ENCODE results near the gene FANCB. TPM values are rescaled to one million over a fixed set of nuclear protein-coding genes. Genes with fewer than 3 reads are reported as not detected.

Gene FANCB
- total and polyA plus RNA-seq, 2 of the 4 experiments (the other 2 are of a cell fraction), result 2.5 to 7.7 TPM

- ATAC-seq (ENCODE audit: low read depth) (no peak), DNase-seq (no peak)
- Histone ChIP-seq H3K27me3 (ENCODE audit: control insufficient read depth, insufficient read depth, low read length) (no peaks in the 10 kb centered on the region), H4K5ac (ENCODE audit: low read depth, low read length) (no peak overlapping the region), H2BK120ac (ENCODE audit: low read depth, low read length) (no peak overlapping the region), H2BK5ac (ENCODE audit: low read depth, low read length, poor library complexity, severe bottlenecking) (no peak overlapping the region), H3K36me3 (ENCODE audit: control insufficient read depth, insufficient read depth, low read length) (peaks cover 2% of the 10 kb centered on the region), H2AK5ac (ENCODE audit: low read depth, low read length) (no peak overlapping the region), H3K18ac (ENCODE audit: low read depth, low read length) (no peak overlapping the region), H3K27ac (ENCODE audit: insufficient read depth, low read length) (no peak overlapping the region), H3K14ac (replicated peaks; ENCODE audit: low read depth, low read length) (no peak overlapping the region), H3K4me3 (ENCODE audit: insufficient read depth, low read depth, low read length) (peak overlapping the region; percentile 83; the same call in 1 of the 2 replicates), H4K8ac (ENCODE audit: low read depth in 2 of 2, low read length in 2 of 2) (no peak overlapping the region), H3K79me1 (ENCODE audit: low read depth in 1 of 2, low read length in 2 of 2) (peaks cover 18 to 21% of the 10 kb centered on the region in 2 experiments), H2BK15ac (ENCODE audit: low read depth, low read length) (no peak overlapping the region), H3K4me1 (ENCODE audit: control insufficient read depth, insufficient read depth, low read length) (no peaks in the 10 kb centered on the region), H3K9ac (ENCODE audit: low read depth, low read length) (no peak overlapping the region; the same call in 1 of the 2 replicates), H3K4ac (ENCODE audit: low read depth, low read length) (no peak overlapping the region), H4K20me1 (ENCODE audit: insufficient read depth, low read length) (no peaks in the 10 kb centered on the region), H2AK9ac (replicated peaks; ENCODE audit: low read depth, low read length, poor library complexity) (no peak overlapping the region), H2AFZ (replicated peaks; ENCODE audit: low read length, poor library complexity) (no peak overlapping the region), H3K4me2 (ENCODE audit: low read depth, low read length) (peak overlapping the region; percentile 71), H3K9me1 (ENCODE audit: insufficient read depth, low read length) (no peaks in the 10 kb centered on the region), H3K9me3 (ENCODE audit: control insufficient read depth, insufficient read depth, low read length) (no peaks in the 10 kb centered on the region; the same call in 1 of the 2 replicates), H3K56ac (ENCODE audit: extremely low read depth, insufficient read depth, low read length) (no peak overlapping the region), H3K23ac (ENCODE audit: low read depth, low read length) (0 out of 2 replicates have a peak overlapping the region, but pooled peaks have one; percentile 46), H4K91ac (ENCODE audit: insufficient read depth, low read depth, low read length) (no peak overlapping the region), H2BK20ac (ENCODE audit: low read depth, low read length) (no peak overlapping the region)
- ChIA-PET POLR2A (ENCODE audit: unreplicated experiment) (no interaction called here), CTCF (no interaction called here)
- WGBS, 2 experiments (ENCODE audit: extremely low coverage in 2 of 2, insufficient read length in 1 of 2), result no CpG with 5 or more reads among the region's 7 CpGs
- in situ Hi-C loops (cut with MboI; ENCODE audit: low sequenced_read_pairs), result no loop called here
- BruUV-seq (replicated peaks), result no TSS peak
- dilution Hi-C loops (cut with HindIII; ENCODE audit: low sequenced_read_pairs, unreplicated experiment), result no loop called here
- intact Hi-C loops (cut with micrococcal nuclease), result loop anchor here (2.0 to 5.0 kb wide), 3 partner anchors 185 to 270 kb away; no protein-coding TSS in a partner anchor
- TF ChIP-seq RAD21 (IDR thresholded peaks at IDR 0.05; ENCODE audit: low read length) (no peak), ELK1 (IDR thresholded peaks at IDR 0.05; ENCODE audit: borderline replicate concordance, low read depth, low read length) (no peak), CTCF (conservative IDR thresholded peaks at IDR 0.05; ENCODE audit: low read depth, low read length) (no peak)
Observed at GRCh38 chrX:14872355-14872754, 514 bp downstream of the FANCB start.
